GM19023 (cell line): ENCODE data around the gene STAP2.
"Not testable (repeated sequence)": the region's sequence is repeated elsewhere in the genome, so short reads cannot be mapped to it uniquely, and the experiment has no call there.

Experiments used
- ATAC-seq: cut with Tn5 transposase; IDR thresholded peaks from one replicate; pipeline ENCODE4 v1.9.1; 2021; ENCODE audit warnings: mild to moderate bottlenecking, moderate library complexity; ENCODE audit not compliant: unreplicated experiment

STAP2 gene

GRCh38 chr19:4303819-4304537, 34.6 kb downstream of the STAP2 start:
- no peak for ATAC-seq

DNA sequence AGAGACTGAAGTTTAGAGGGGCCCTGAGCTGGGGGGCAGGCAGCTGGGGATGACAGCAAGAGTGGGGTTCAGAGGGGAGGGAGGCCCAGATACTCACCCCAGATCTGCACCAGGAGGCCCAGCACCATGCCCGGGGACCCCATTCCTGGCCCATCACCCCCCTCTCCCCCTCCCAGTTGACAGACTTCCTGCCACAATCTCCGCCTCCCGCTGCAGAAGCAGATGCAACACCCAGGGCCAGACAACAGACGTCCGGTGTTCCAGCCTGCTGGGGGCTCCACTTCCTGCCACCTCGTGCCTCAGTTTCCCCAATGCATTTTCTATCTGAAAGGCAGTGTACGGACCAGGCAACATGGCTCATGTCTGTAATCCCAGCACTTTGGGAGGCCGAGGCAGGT, 36.4 kb downstream of the STAP2 start, which contains the start of gene TMIGD2:
TSS of gene TMIGD2 (minus strand) at position 147 of the 398 bp plus-strand sequence. CDS start at position 143, 4 bp downstream.
- ATAC-seq, result no peak

DNA sequence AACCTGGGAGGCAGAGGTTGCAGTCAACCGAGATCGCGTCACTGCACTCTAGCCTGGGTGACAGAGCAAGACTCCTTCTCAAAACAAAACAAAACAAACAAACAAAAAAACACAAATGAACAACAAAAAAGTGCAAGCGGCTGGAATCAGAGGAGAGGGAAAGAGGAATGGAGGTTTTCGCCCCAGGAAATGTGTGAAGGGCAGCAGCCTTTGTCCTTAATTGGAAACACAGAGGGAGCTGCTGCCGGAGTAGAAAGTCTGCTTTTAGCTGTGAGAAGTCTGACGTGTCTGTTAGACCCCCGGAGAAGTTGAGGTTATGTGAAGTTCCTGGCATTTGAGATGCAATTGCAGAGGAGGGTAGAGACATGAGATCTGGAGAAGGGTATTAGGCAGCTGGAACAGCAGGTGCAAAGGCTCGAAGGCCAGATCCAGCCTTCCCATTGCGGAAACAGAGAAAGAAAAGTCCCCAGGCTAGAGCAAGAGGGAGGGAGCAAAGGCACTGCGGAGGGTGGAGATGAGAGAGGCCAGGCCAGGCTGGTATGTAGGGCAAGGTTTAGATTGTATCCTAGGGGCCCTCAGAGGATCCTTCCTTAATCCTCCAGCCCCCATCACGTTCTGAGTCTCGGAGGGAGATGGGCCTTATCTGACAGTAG, 36.9 kb downstream of the STAP2 start:
- ATAC-seq, result no peak

DNA sequence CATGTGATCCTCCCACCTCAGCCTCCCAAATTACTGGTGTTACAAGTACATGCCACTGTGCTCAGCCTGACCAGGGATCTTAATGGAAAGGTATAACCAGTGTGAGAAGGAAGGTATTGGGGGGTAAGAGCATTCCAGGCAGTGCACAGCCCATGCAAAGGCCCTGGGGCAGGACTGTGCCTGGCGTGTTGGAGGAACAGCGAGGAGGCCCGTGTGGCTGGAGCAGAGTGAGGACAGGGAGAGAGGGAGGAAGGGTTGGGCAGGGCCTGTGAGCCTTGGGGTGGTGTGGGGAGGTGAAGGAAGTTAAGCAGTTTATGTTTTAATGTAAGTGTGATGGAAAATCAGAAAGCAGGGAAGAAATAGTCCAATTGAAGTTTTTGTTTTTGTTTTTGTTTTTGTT, 38.0 kb downstream of the STAP2 start:
- no peak for ATAC-seq

DNA sequence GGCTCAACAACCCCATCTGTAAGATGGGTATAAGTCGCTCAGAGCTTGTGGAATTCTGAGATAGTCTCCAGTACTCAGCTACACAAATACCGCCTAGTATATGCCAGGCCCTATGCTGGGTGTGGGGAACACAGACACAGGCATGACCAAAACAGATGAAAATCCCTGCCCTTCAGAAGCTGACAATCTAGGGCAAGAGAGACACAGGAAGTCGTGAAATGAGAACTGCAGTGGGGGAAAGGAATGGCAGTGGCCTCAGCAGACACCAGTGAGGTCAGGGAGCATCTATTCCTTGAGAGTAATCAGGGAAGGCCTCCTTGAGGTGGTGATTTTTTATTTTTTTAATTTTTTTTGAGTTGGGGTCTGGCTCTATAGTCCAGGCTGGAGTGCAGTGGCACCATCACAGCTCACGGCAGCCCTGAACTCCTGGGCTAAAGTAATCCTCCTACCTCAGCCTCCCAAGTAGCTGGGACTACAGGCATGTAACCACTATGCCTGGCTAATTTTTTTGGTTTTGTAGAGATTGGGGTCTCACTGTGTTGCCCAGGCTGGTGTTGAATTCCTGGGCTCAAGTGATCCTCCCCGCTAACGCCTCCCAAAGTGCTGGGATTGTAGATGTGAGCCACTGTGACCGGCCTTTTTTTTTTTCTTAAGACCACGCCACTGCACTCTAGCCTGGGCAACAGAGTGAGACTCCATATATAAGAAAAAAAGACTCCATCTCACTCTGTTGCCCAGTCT, 39.6 kb downstream of the STAP2 start:
- no peak for ATAC-seq

DNA sequence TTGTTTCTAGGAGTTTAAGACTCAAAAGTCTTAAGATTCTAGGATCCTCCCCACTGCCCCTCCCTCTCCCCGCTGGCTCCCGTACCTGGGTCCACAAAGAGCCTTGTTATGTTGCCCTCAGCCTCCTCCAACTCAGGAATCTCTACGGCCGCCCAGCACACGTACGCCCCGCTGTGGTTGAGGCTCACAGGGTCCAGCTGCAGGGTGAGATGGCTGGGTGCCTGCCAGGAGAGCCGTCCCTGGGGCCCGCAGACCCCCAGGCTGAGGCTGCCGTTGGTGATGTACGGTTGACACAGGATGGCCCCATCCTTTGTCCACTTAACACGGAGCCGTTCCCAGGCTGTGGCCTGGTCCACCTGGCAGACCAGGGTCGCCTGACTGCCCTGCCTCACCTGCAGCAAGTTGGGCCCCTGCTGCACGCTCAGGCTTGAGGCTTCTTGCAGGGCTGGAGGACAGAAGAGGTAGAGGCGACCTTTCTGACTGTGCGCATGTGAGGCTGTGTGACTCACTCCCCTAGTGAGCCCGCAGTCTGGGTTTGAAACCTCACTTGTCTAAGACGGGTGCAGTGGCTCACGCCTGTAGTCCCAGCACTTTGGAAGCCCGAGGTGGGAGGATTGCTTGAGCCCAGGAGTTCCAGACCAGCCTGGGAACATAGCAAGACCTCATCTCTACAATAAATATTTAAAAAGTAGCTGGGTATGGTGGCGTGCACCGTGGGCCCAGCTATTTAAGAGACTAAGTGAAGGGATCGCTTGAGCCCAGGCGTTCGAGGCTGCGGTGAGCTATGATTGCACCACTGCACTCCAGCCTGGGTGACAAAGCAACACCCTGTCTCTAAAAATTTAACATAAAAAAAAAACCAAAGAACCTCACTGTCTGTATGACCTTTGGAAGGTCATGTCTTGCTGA, 40.5 kb downstream of the STAP2 start:
- ATAC-seq, result no peak

- ATAC-seq, result no peak
Measured at GRCh38 chr19:4295972-4296771, 42.5 kb downstream of the STAP2 start.

- no peak for ATAC-seq
Measured at GRCh38 chr19:4294389-4294788, 44.2 kb downstream of the STAP2 start.

DNA sequence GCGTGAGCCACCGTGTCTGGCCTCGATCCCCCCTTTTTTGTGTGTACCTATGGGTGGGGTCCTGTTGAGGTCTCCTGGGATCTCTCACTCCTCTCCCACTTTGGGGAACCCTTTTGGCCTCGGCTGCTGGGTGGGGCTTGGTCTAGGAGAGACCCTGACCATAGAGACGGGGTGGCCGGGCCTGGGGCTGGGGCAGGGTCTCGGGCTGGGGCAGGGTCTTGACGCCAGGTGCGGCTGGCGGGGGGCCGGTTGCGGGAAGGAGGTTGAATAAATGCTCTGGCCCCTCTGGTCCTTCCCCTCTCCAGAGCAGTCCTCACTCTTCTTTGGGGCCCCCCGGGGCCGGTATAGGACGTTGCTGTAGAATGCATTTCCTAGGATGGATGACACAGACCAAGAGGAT, 46.1 kb downstream of the STAP2 start:
- no peak for ATAC-seq

- no peak for ATAC-seq
Measured at GRCh38 chr19:4291184-4291732, 47.4 kb downstream of the STAP2 start.

DNA sequence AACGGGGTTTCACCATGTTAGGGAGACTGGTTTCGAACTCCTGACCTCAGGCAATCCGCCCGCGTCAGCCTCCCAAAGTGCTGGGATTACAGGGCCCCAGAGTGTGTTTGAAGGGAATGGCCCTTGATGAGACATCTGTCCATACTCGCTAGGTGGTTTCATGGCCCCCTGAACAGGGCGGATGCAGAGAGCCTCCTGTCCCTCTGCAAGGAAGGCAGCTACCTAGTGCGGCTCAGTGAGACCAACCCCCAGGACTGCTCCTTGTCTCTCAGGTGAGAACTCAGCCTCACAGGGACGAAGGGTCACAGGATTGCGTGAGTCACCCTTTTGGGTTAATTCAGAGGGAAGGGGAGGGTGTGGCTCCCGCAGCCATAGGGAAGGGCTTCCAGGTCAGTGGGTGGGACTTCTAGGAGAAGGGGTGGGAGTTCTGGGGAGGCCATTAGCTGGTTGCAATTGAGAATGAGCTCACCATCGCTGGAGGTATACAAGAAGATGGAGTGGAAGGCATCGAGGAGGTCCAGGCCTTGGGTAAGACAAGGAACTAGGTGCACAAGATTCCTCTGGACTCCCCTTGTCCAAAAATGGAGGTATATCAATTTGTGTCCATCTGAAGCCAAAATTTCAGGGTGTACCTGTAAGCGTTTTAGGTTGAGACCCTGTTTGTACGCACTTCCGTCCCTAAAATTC, 50.4 kb downstream of the STAP2 start:
- no peak for ATAC-seq

DNA sequence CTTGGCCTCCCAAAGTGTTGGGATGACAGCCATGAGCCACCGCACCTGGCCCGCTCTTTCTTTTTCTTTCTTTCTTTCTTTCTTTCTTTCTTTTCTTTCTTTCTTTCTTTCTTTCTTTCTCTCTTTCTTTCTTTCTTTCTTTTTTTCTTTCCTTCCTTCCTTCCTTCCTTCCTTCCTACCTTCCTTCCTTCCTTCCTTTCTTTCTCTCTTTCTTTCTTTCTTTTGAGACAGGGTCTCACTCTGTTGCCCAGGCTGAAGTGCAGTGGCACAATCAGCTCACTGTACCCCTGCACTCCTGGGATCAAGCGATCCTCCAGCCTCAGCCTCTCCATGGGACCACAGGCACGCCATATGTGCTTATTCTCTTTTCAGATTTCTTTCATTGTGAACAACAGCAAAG, 52.5 kb downstream of the STAP2 start:
- ATAC-seq, result not testable (repeated sequence)

DNA sequence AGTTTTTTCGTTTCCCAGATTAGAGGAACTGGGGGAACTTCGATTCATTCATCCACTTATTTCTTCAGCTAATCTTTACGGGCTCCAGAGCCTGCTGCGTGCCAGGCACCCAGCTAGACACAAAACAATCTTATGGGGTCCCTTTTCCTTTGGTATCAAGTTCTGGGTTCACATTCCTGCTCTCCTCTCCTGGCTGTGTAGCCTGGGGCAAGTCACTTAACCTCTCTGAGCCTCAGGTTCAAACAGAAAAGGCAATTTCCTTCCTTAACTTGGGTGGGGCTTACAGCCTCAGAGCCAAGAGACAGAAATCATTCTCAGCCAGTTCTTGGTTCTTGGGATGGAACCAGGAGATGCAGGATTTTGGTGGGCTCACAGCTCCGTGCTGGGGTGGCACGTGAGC, 53.7 kb downstream of the STAP2 start:
- no peak for ATAC-seq

- ATAC-seq, result no peak
Measured at GRCh38 chr19:4284176-4284958, 54.3 kb downstream of the STAP2 start.

DNA sequence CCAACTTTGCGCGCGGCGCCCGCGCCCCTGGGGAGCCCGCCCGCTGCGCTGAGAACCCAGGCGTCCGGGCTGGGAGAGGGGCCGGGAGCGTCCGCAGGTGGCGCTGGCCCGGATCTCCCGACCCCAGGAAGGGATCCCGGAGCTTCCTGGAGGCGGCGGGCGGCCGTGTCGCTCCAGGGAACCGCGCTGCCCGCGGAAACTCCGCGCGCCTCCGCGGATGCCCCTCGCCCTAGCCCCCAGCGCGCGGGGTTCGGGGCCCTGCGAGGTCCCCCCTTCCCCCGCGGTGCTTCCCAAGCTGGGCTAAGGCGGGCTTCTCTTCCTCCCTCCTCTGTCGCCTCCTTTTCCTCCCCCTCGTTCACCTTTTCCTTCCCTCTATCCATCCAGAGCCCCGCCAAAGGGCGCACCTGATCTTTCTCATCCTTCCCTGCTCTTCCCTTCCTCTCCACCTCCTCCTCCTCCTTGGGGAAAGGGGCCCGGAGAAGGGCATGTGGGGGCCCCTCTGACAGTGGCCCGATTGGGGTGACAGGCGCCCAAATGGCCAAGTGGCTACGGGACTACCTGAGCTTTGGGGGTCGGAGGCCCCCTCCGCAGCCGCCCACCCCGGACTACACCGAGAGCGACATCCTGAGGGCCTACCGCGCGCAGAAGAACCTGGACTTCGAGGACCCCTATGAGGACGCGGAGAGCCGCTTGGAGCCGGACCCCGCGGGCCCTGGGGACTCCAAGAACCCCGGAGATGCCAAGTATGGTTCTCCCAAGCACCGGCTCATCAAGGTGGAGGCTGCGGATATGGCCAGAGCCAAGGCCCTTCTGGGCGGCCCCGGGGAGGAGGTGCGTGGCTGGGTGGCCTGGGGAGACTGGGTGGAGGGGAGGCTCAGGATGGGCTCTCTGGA, 58.9 kb downstream of the STAP2 start:
- no peak for ATAC-seq

DNA sequence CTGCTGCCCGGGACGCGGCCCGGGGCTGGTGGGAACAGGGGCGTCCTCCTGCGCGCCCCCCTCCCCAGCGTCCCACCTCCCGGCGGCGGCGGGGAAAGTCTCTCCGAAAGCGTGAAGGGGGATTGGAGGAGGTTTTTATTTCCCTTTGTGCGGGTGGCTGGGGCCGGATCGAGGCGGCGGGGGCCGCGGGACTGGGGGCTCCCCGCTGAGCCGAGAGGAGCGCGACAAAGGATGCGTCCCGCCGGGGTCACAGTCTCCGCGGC, 59.4 kb downstream of the STAP2 start:
- ATAC-seq, result no peak

- no peak for ATAC-seq
Measured at GRCh38 chr19:4278419-4279266, 60.0 kb downstream of the STAP2 start, which contains the start of gene SHD. Gene SHD (plus strand): TSS chr19:4279266. CDS start chr19:4280064, 798 bp downstream.
